ENCODE data around the gene IPO13.

Gene IPO13

DNA sequence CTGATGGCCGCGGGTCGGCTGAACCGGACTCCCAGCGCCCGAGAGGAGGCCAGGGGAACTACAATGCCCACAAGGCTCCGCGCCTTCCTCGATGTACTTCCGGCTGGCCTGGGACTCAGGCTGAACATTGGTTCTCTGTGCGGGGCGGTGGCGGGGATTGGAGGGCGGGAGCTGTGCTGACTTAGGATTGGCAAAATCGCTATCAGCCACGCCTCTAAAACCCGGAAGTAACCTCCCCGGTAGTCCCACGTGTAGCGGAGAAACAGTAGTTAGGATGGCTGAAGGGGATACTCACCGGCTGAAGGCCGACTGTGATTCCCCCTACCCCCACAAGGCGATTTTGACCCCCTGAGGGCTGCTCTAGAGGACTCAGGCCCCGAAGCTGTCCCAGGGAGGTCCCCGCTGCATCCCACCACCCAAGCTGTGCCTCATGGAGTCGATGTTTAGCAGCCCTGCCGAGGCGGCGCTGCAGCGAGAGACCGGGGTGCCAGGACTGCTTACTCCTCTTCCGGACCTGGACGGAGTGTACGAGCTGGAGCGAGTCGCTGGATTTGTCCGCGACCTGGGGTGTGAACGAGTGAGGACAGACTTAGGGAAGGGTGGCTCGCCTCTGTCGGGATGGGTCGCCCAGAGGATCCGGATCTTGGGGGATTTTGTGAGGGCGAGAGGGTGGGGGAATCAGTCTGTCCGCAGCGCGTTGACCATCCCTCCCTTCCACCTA, 23.2 kb downstream of the IPO13 start, which contains the start of gene DPH2:
Gene DPH2, plus strand, starts transcription at position 265 of the 721 bp plus-strand sequence. Its CDS starts 166 bp downstream, at position 431.
- DNase-seq, result peak; percentile 98
- Histone ChIP-seq H3K36me3 (peaks cover 34% of the 10 kb centered on the region), H3K9me3 (ENCODE audit: severe bottlenecking) (no peaks in the 10 kb centered on the region), H3K27me3 (ENCODE audit: insufficient read depth, low read depth, severe bottlenecking) (no peaks in the 10 kb centered on the region), H3K4me3 (ENCODE audit: low read depth, low read length) (peak within 1 kb of the TSS; percentile 62), H3K27ac (peak within 1 kb of the TSS; percentile 11; the same call in 1 of the 2 replicates)
- TF ChIP-seq, protein P1, sequence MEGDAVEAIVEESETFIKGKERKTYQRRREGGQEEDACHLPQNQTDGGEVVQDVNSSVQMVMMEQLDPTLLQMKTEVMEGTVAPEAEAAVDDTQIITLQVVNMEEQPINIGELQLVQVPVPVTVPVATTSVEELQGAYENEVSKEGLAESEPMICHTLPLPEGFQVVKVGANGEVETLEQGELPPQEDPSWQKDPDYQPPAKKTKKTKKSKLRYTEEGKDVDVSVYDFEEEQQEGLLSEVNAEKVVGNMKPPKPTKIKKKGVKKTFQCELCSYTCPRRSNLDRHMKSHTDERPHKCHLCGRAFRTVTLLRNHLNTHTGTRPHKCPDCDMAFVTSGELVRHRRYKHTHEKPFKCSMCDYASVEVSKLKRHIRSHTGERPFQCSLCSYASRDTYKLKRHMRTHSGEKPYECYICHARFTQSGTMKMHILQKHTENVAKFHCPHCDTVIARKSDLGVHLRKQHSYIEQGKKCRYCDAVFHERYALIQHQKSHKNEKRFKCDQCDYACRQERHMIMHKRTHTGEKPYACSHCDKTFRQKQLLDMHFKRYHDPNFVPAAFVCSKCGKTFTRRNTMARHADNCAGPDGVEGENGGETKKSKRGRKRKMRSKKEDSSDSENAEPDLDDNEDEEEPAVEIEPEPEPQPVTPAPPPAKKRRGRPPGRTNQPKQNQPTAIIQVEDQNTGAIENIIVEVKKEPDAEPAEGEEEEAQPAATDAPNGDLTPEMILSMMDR (IDR thresholded peaks at IDR 0.05; ENCODE audit: low read depth, low read length), result no peak

DNA sequence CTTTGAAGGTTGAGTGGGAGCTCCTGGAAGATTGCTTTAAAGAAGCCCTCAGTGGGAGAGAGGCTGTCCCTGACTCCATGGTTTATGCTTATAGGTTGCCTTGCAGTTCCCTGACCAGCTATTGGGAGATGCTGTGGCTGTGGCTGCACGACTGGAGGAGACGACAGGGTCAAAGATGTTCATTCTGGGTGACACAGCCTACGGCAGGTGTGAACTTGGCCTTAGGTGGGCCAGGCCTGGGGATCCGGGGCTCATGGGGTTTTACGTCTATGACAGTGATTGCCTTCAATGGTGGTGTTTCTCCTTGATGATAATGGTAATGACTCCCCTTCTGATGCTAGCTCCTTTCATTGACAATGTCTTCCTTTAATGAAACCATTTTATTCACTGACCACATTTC, 23.8 kb downstream of the IPO13 start:
- Histone ChIP-seq H3K4me3 (ENCODE audit: low read depth, low read length) (peak overlapping the region; percentile 62), H3K9me3 (ENCODE audit: severe bottlenecking) (no peaks in the 10 kb centered on the region), H3K27ac (no peak overlapping the region), H3K27me3 (ENCODE audit: insufficient read depth, low read depth, severe bottlenecking) (no peaks in the 10 kb centered on the region), H3K36me3 (peaks cover 35% of the 10 kb centered on the region)
- TF ChIP-seq, protein P1 (IDR thresholded peaks at IDR 0.05; ENCODE audit: low read depth, low read length), result no peak
- DNase-seq, result no peak

DNA sequence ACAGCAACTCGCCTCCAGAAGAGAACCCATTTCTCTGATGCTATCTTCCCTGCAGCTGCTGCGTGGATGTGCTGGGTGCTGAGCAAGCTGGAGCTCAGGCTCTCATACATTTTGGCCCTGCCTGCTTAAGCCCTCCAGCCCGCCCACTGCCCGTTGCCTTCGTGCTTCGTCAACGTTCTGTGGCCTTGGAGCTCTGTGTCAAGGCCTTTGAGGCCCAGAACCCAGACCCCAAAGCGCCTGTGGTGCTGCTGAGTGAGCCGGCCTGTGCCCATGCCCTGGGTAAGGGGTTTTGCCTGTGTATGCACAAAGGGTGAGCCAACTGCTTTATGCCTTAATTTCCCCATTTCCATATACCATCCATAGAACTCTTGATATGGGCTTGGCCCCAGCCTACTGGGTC, 24.2 kb downstream of the IPO13 start:
- H3K27ac ChIP-seq, result no peak overlapping the region
- TF ChIP-seq, protein P1 (IDR thresholded peaks at IDR 0.05; ENCODE audit: low read depth, low read length), result no peak
- peaks cover 36% of the 10 kb centered on the region for H3K36me3 ChIP-seq
- no peaks in the 10 kb centered on the region for H3K27me3 ChIP-seq (ENCODE audit: insufficient read depth, low read depth, severe bottlenecking)
- DNase-seq, result no peak
- no peak overlapping the region for H3K4me3 ChIP-seq (ENCODE audit: low read depth, low read length)
- H3K9me3 ChIP-seq (ENCODE audit: severe bottlenecking), result no peaks in the 10 kb centered on the region

DNA sequence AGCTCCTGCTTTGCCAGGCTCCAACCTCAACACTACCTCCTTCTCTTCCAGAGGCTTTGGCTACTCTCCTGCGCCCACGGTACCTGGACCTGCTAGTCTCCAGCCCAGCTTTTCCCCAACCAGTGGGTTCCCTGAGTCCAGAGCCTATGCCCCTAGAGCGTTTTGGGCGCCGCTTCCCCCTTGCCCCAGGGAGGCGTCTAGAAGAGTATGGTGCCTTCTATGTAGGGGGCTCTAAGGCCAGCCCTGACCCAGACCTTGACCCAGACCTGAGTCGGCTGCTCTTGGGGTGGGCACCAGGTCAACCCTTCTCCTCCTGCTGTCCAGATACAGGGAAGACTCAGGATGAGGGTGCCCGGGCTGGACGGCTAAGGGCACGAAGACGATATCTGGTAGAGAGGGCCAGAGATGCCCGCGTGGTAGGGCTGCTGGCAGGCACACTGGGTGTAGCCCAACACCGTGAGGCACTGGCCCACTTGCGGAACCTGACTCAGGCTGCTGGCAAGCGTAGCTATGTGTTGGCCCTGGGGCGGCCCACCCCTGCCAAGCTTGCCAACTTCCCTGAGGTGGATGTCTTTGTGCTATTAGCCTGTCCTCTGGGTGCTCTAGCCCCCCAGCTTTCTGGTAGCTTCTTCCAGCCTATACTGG, 24.7 kb downstream of the IPO13 start:
- Histone ChIP-seq H3K4me3 (ENCODE audit: low read depth, low read length) (no peak overlapping the region), H3K9me3 (ENCODE audit: severe bottlenecking) (no peaks in the 10 kb centered on the region), H3K27ac (no peak overlapping the region), H3K36me3 (peaks cover 42% of the 10 kb centered on the region), H3K27me3 (ENCODE audit: insufficient read depth, low read depth, severe bottlenecking) (no peaks in the 10 kb centered on the region)
- TF ChIP-seq, protein P1 (IDR thresholded peaks at IDR 0.05; ENCODE audit: low read depth, low read length), result no peak
- no peak for DNase-seq

DNA sequence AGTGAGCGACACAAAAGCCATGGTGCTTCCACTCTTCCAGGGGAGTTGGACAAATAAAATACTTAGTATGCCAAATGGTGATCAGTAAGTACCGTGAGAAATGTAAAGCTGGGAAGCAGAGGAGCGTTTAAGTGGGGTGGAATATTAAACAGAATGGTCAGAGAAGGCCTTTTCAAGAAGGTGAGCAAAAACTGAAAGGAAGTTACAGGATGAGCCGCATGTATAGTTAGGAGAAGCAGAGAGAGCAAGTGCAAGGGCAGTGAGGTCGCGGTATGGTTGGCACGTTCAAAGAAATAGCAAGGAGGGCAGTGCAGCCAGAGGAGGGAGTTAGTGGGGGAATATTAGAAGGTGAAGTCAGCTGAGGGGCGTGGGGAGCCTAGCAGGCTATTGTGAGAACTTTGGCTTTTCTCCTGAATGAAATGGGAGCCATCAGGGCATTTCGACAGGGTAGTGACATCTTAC, 27.3 kb downstream of the IPO13 start:
- peak overlapping the region; percentile 85; the same call in 1 of the 2 replicates for H3K27ac ChIP-seq
- H3K4me3 ChIP-seq (ENCODE audit: low read depth, low read length), result peak overlapping the region; percentile 74
- TF ChIP-seq, protein P1 (IDR thresholded peaks at IDR 0.05; ENCODE audit: low read depth, low read length), result no peak
- H3K9me3 ChIP-seq (ENCODE audit: severe bottlenecking), result no peaks in the 10 kb centered on the region
- no peak for DNase-seq
- no peaks in the 10 kb centered on the region for H3K27me3 ChIP-seq (ENCODE audit: insufficient read depth, low read depth, severe bottlenecking)
- H3K36me3 ChIP-seq, result peaks cover 49% of the 10 kb centered on the region
